SK-N-SH (cell line): ENCODE data around the gene PRICKLE2. TPM values are rescaled to one million over a fixed set of nuclear protein-coding genes. Genes with fewer than 3 reads are reported as not detected.

ENCODE experiments used
- CTCF ChIA-PET: fragments of 300-600, 350-600 bp; formaldehyde crosslinking; extraction: SDS; loops from one replicate; lab custom pipeline; 2021; lab: Yijun Ruan, JAX
- POLR2A ChIA-PET: fragments of 350-600 bp; sonication (Branson Sonifier 250); formaldehyde crosslinking; extraction: SDS; loops from one replicate; lab custom pipeline; 2020; ENCODE audit warnings: antibody characterized with exemption, inconsistent platforms; lab: Yijun Ruan, JAX
- DNase-seq: peaks from one replicate; pipeline ENCODE4 v3.0.0; 2012
- H2AFZ ChIP-seq: fragments of 200-600 bp; sonication (generic); 2 replicates; pipeline ENCODE4 v1.8.1; 2016; ENCODE audit warnings: antibody characterized with exemption, mild to moderate bottlenecking, low read depth
- H3F3A ChIP-seq: fragments of 200-600 bp; sonication (generic); replicated peaks from 2 replicates; pipeline ENCODE3; 2016; ENCODE audit warnings: antibody characterized with exemption, mild to moderate bottlenecking; ENCODE audit not compliant: insufficient read depth
- H3K27ac ChIP-seq, 2 experiments: fragments of 200-500 bp in 1 of 2; fragments of 200-600 bp in 1 of 2; sonication (Bioruptor generic) in 1 of 2; sonication (generic), shearing (Covaris generic) in 1 of 2; 2 replicates each; pipeline versions ENCODE4 v1.5.1 to v1.6.1; 2014 to 2016; ENCODE audit warnings: low read depth in 2 of 2, inconsistent platforms in 1 of 2, low read length in 1 of 2, mild to moderate bottlenecking in 1 of 2, mixed read lengths in 1 of 2
- H3K27me3 ChIP-seq: fragments of 200-600 bp; sonication (generic), shearing (Covaris generic); 2 replicates; pipeline ENCODE4 v1.6.1; 2016; ENCODE audit warnings: mixed run types; ENCODE audit not compliant: insufficient read depth
- H3K36me3 ChIP-seq, 2 experiments: fragments of 200-500 bp in 1 of 2; fragments of 200-600 bp in 1 of 2; sonication (Bioruptor generic) in 1 of 2; sonication (generic) in 1 of 2; replicated peaks in 1 of 2; 2 replicates each; pipeline versions ENCODE3 to v1.5.1; 2014 to 2016; ENCODE audit warnings: low read length in 1 of 2, mild to moderate bottlenecking in 1 of 2; ENCODE audit not compliant: insufficient read depth in 2 of 2, control insufficient read depth in 1 of 2
- H3K4me1 ChIP-seq, 2 experiments: fragments of 200-500 bp in 1 of 2; fragments of 200-600 bp in 1 of 2; sonication (Bioruptor generic) in 1 of 2; sonication (generic), shearing (Covaris generic) in 1 of 2; 2 replicates each; pipeline versions ENCODE4 v1.5.1 to v1.6.1; 2014 to 2016; ENCODE audit warnings: low read depth in 1 of 2, low read length in 1 of 2, mixed run types in 1 of 2; ENCODE audit not compliant: insufficient read depth in 2 of 2, control insufficient read depth in 1 of 2
- H3K4me2 ChIP-seq: fragments of 200-600 bp; sonication (generic), shearing (Covaris generic); 2 replicates; pipeline ENCODE4 v1.6.1; 2017; ENCODE audit warnings: mixed run types
- H3K4me3 ChIP-seq, 2 experiments: fragments of 200-500 bp in 1 of 2; fragments of 200-600 bp in 1 of 2; sonication (Bioruptor generic) in 1 of 2; sonication (generic), shearing (Covaris generic) in 1 of 2; 2 replicates each; pipeline versions ENCODE4 v1.5.1 to v1.8.1; 2014 to 2016; ENCODE audit warnings: low read depth in 2 of 2, inconsistent platforms in 1 of 2, low read length in 1 of 2, mild to moderate bottlenecking in 1 of 2, mixed read lengths in 1 of 2, moderate library complexity in 1 of 2
- H3K79me2 ChIP-seq: fragments of 200-600 bp; sonication (generic); 2 replicates; pipeline ENCODE4 v1.8.1; 2017; ENCODE audit warnings: mild to moderate bottlenecking; ENCODE audit not compliant: insufficient read depth
- H3K9ac ChIP-seq: fragments of 200-600 bp; sonication (generic); 2 replicates; pipeline ENCODE4 v1.6.1; 2017; ENCODE audit warnings: mixed run types
- H3K9me2 ChIP-seq: fragments of 200-600 bp; sonication (generic); 2 replicates; pipeline ENCODE4 v1.6.1; 2017; ENCODE audit warnings: mixed run types
- H3K9me3 ChIP-seq: fragments of 200-600 bp; sonication (generic); 2 replicates; pipeline ENCODE4 v1.6.1; 2017; ENCODE audit warnings: mixed run types, mild to moderate bottlenecking, moderate library complexity
- H4K20me1 ChIP-seq: fragments of 200-600 bp; sonication (generic); 2 replicates; pipeline ENCODE4 v1.6.1; 2017; ENCODE audit warnings: mild to moderate bottlenecking, mixed run types; ENCODE audit not compliant: insufficient read depth
- CHD2 ChIP-seq: fragments of 150-350 bp; IDR thresholded peaks from 2 replicates; pipeline ENCODE4 v1.6.1; 2018; ENCODE audit warnings: low read length; ENCODE audit not compliant: partially characterized antibody
- EZH2phosphoT487 ChIP-seq: fragments of 200-600 bp; sonication (generic); IDR thresholded peaks from 2 replicates; pipeline ENCODE4 v1.6.1; 2017; ENCODE audit warnings: low read depth, mixed run types, mild to moderate bottlenecking, antibody characterized with exemption, moderate library complexity, borderline replicate concordance
- FOSL2 ChIP-seq: IDR thresholded peaks from 2 replicates; pipeline ENCODE4 v1.4.0; 2012; ENCODE audit warnings: low read depth, mild to moderate bottlenecking, moderate library complexity, borderline replicate concordance
- FOXJ3 ChIP-seq: sonication (generic); formaldehyde crosslinking; IDR thresholded peaks from 2 replicates; pipeline ENCODE4 v1.5.1; 2020; ENCODE audit warnings: mild to moderate bottlenecking, missing genetic modification reagents
- FOXM1 ChIP-seq: IDR thresholded peaks from 2 replicates; pipeline ENCODE4 v1.4.0; 2012; ENCODE audit warnings: low read depth, mild to moderate bottlenecking
- GABPA ChIP-seq: IDR thresholded peaks from 2 replicates; pipeline ENCODE4 v1.4.0; 2012; ENCODE audit warnings: low read depth, mild to moderate bottlenecking
- GATA2 ChIP-seq: sonication (generic); formaldehyde crosslinking; IDR thresholded peaks from 2 replicates; pipeline ENCODE4 v1.5.0; 2020; ENCODE audit warnings: mild to moderate bottlenecking, missing genetic modification reagents
- JUND ChIP-seq: IDR thresholded peaks from 2 replicates; pipeline ENCODE4 v1.4.0; 2012
- MXI1 ChIP-seq: IDR thresholded peaks from 2 replicates; pipeline ENCODE4 v1.6.1; 2012; ENCODE audit warnings: mild to moderate bottlenecking, low read depth, low read length, improper control_type of control experiment
- NFIC ChIP-seq: IDR thresholded peaks from 2 replicates; pipeline ENCODE4 v1.4.0; 2012; ENCODE audit warnings: borderline replicate concordance
- NRF1 ChIP-seq: IDR thresholded peaks from 2 replicates; pipeline ENCODE4 v1.6.1; 2012; ENCODE audit warnings: low read depth, mild to moderate bottlenecking, low read length
- RCOR1 ChIP-seq: fragments of 150-350 bp; IDR thresholded peaks from 2 replicates; pipeline ENCODE4 v1.6.1; 2017; ENCODE audit warnings: antibody characterized with exemption, low read length
- RFX5 ChIP-seq: IDR thresholded peaks from 2 replicates; pipeline ENCODE4 v1.6.1; 2012; ENCODE audit warnings: mild to moderate bottlenecking, improper control_type of control experiment, low read length
- RXRA ChIP-seq: IDR thresholded peaks from 2 replicates; pipeline ENCODE4 v1.4.0; 2012; ENCODE audit warnings: low read depth, mild to moderate bottlenecking, borderline replicate concordance
- SIN3A ChIP-seq: IDR thresholded peaks from 2 replicates; pipeline ENCODE4 v1.6.1; 2012; ENCODE audit warnings: low read depth, mild to moderate bottlenecking, low read length, moderate library complexity, borderline replicate concordance
- SMC3 ChIP-seq: IDR thresholded peaks from 2 replicates; pipeline ENCODE4 v1.6.1; 2012; ENCODE audit warnings: low read depth, low read length, improper control_type of control experiment
- TCF12 ChIP-seq: IDR thresholded peaks from 2 replicates; pipeline ENCODE4 v1.4.0; 2012
- TEAD4 ChIP-seq: IDR thresholded peaks from 2 replicates; pipeline ENCODE4 v1.4.0; 2012; ENCODE audit warnings: mild to moderate bottlenecking, borderline replicate concordance; ENCODE audit not compliant: insufficient read depth
- WGBS: methylation state at CpG from one replicate; pipeline ENCODE4 v1.1.6; 2017; ENCODE audit warnings: low lambda C conversion rate; 5-methylcytosine and 5-hydroxymethylcytosine counted together
- polyA plus RNA-seq, 3 experiments: library from polyadenylated mRNA; depleted of rRNA; stranded (reverse); fragments of >200 nt; gene quantifications; 2 replicates each; pipeline ENCODE4 v1.2.3, GENCODE V29; 2012
- TF ChIP-seq, protein P1 (sequence below): fragments of 150-350 bp; IDR thresholded peaks from 2 replicates; pipeline ENCODE4 v1.6.1; 2016; ENCODE audit warnings: mild to moderate bottlenecking, low read depth, low read length
- TF ChIP-seq, protein P2 (sequence below): IDR thresholded peaks from 2 replicates; pipeline ENCODE4 v1.4.0; 2012; ENCODE audit warnings: low read depth
- TF ChIP-seq, protein P3 (sequence below): fragments of 150-350 bp; IDR thresholded peaks from 2 replicates; pipeline ENCODE4 v1.6.1; 2017; ENCODE audit warnings: antibody characterized with exemption, low read length, low read depth, borderline replicate concordance

PRICKLE2 gene
- polyA plus RNA-seq, 1 of the 3 experiments (the other 2 are of a cell fraction): 0.67 TPM

DNA sequence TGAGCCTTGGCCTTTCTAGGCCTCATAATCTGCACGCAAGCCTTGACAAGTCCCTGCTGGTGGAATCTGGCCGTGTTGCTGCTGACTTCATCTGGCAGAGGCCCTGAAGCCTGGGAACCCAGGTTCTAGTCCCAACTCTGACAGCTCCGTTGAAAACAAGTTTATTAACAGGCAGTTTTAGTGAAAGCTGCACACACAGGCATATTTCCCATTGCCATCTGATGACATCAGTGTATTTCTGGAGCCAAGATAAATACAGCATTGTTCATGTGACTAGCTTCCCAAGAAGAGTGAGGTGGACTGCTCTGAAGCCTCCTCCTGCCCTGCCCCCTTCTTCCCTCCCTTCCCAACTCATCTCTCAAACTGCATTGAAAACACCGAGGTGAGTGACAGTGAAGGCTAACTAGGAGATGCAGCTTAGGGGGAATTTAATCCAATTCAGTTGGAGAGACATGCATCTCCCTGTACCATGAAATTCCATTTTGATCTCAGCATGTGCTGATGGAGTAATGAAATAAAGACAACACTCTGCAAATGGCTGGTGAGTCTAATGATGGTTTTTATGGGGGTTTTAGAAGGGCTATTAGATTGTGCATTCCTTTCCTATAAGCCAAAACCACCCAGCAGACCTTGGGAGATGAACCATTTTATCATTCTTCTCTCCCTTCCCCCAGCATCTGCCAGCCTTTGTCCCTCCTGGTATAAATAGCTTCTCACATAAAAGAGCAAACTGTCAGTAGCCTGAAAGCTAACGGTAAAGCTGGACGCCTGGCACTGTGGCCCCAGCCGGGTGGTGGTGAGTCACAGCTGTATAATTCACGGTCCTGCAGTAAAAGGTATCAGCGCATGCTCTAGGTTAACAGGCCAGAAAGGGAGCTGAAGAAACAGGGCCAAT lies 38.0 kb downstream of the PRICKLE2 start (continued):
- TF ChIP-seq TEAD4 (peak; percentile 94), FOXJ3 (no peak), EZH2phosphoT487 (no peak), CHD2 (no peak), SMC3 (no peak), JUND (peak; percentile 92), NRF1 (peak; percentile 62), RXRA (peak; percentile 90), FOSL2 (peak; percentile 95), RFX5 (no peak), NFIC (peak; percentile 99), GATA2 (CRISPR knock-in tag) (no peak), TCF12 (peak; percentile 92), GABPA (no peak), SIN3A (peak; percentile 87), RCOR1 (no peak), MXI1 (no peak)
- TF ChIP-seq, protein P1, sequence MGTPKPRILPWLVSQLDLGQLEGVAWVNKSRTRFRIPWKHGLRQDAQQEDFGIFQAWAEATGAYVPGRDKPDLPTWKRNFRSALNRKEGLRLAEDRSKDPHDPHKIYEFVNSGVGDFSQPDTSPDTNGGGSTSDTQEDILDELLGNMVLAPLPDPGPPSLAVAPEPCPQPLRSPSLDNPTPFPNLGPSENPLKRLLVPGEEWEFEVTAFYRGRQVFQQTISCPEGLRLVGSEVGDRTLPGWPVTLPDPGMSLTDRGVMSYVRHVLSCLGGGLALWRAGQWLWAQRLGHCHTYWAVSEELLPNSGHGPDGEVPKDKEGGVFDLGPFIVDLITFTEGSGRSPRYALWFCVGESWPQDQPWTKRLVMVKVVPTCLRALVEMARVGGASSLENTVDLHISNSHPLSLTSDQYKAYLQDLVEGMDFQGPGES: no peak
- TF ChIP-seq, protein P2, sequence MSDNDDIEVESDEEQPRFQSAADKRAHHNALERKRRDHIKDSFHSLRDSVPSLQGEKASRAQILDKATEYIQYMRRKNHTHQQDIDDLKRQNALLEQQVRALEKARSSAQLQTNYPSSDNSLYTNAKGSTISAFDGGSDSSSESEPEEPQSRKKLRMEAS: peak; percentile 89
- TF ChIP-seq, protein P3, sequence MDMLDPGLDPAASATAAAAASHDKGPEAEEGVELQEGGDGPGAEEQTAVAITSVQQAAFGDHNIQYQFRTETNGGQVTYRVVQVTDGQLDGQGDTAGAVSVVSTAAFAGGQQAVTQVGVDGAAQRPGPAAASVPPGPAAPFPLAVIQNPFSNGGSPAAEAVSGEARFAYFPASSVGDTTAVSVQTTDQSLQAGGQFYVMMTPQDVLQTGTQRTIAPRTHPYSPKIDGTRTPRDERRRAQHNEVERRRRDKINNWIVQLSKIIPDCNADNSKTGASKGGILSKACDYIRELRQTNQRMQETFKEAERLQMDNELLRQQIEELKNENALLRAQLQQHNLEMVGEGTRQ: no peak

GRCh38 chr3:64186667-64187064 lies 38.6 kb downstream of the PRICKLE2 start:
- no peaks in the 10 kb centered on the region for H3K9me2 ChIP-seq
- ChIA-PET POLR2A (interaction anchor here (1.1 kb wide), 1 partner anchor 17 kb away, joined by 3 read pairs; no protein-coding TSS in a partner anchor), CTCF (interaction anchor here (1.4 to 2.1 kb wide), 3 partner anchors 18 to 156 kb away, joined by 4 to 9 read pairs (median 4); no protein-coding TSS in a partner anchor)
- H2AFZ ChIP-seq: no peak overlapping the region
- no peaks in the 10 kb centered on the region for H3K36me3 ChIP-seq
- H3K4me1 ChIP-seq: peaks cover 16 to 42% of the 10 kb centered on the region in 2 experiments
- peaks cover 42% of the 10 kb centered on the region for H3F3A ChIP-seq
- H3K9ac ChIP-seq: peak overlapping the region; percentile 82
- H3K79me2 ChIP-seq: no peaks in the 10 kb centered on the region; the same call in 1 of the 2 replicates
- H4K20me1 ChIP-seq: no peaks in the 10 kb centered on the region
- TF ChIP-seq FOXM1 (no peak), GABPA (0 out of 2 replicates have a peak, but pooled peaks have one; percentile 1)
- H3K4me3 ChIP-seq: 0 out of 4 replicates have a peak overlapping the region, but pooled peaks of 1 of the 2 experiments have one; percentile 20
- H3K4me2 ChIP-seq: peak overlapping the region; percentile 61
- DNase-seq: no peak
- WGBS: 72% methylated on average over 2 of the region's 2 CpGs
- H3K9me3 ChIP-seq: no peaks in the 10 kb centered on the region
- H3K27me3 ChIP-seq: no peaks in the 10 kb centered on the region
- H3K27ac ChIP-seq: peak overlapping the region; percentile 87 to 99
